GM18507 (cell line): ENCODE measurements around the gene ZFP1.

Experiments
- DNase-seq: peaks from one replicate; pipeline ENCODE4 v3.0.0; 2011; ENCODE audit warnings: low read depth; ENCODE audit not compliant: insufficient read length; ENCODE audit errors: extremely low spot score
- FAIRE-seq: peaks from 2 replicates; lab custom pipeline; 2011; peaks lifted over from hg19 to GRCh38; lab: Jason Lieb, UNC

The ZFP1 gene

GRCh38 chr16:75148311-75149195 lies at the start of gene ZFP1:
Gene ZFP1, plus strand, starts transcription at chr16:75148524. Its CDS starts 4,428 bp downstream, at chr16:75152952.
- FAIRE-seq (peak; percentile 94), DNase-seq (peak; percentile 84)

DNA sequence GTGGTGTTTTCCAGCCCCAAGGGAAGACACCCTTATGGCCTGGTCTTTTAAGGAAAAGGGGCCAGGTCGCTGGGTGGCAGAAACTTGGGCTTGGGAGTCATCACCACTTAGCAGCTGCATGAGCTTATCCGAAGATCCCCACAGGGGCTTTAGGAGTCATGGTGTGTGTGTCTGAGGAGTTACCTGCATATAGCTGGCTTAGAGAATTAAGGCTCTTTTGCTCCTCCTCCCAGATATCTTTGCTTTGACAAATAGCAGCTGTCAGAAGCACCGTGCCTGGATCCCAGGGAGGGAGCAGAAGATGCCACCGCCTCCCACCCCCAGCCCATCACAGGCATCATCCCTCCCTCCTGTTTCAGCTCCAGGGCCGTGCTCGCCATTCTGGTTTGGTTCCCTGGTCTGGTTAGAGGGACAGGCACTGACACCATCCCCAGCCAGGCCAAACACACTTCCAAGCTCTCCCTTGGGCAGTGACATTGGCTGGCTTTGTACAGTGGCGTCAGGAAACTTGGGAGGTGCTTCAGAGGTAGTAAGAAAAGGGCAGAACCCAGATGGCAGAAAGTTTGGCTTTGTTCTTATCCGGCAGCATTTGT lies 49.2 kb upstream of the ZFP1 start:
- DNase-seq (no peak), FAIRE-seq (no peak)

DNA sequence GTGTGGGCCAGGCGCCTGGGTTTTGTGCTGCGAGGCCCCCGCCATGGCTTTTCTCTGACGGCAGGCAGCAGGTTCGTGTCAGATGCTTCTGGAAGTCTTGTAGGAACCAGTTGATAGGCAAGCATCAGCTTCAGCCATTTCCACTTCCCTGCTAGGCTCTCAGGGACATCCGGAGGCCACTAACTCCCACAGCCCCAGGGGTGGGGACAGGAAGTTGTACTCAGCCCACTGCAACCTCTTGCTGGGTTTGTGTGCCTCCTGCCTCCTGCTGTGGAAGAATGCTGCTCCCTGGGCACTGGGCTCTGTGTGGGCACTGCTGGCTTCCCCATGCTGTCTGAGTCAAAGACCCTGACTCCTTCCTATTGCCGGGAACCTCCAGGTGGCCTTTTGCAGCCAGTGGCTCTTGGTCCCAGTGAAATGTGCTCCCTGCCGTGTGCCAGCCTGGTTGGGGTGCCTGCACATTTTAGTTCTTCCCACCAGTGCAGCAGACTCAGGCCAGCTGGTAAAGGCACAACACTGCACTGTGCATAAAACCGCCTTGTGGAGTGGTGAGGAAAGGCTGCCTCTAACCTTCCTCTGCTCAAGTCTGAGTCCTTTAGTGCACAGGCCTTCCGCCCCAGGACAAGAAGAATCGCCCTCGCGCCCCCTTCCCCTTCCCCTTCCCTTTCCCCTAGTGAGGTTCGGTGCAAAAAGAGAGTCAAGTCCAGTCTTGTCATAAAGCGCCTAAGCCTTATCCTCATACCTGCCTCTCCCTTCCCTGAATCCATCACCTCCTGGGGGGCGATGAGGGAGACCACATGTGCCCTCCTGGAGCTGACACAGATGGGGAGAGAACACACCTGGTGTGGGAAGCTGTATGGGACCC lies 48.4 kb upstream of the ZFP1 start:
- peak; percentile 79 for FAIRE-seq
- DNase-seq, result no peak

GRCh38 chr16:75100603-75100990 lies 47.7 kb upstream of the ZFP1 start:
- no peak for DNase-seq
- no peak for FAIRE-seq

GRCh38 chr16:75101635-75102034 lies 46.7 kb upstream of the ZFP1 start:
- DNase-seq, result no peak
- FAIRE-seq, result no peak

- FAIRE-seq, result no peak
- no peak for DNase-seq
These were observed 45.7 kb upstream of the ZFP1 start for GRCh38 chr16:75102595-75102994.

DNA sequence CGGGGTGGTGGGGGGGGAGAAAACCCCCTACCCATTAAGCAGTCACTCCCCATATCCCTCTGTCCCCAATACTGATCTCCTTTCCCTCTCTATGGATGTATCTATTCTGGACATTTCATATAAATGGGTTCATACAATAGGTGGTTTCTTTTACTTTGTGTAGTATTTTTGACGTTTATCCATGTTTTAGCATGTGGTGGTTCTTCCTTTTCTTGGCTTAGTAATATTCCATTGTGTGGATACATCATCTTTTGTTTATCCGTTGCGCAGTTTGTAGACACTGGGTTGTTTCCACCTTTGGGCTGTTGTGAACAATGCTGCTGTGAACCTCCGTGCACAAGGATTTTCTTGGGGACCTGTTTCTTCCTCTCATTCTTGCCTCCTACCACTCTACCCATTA lies 44.3 kb upstream of the ZFP1 start:
- FAIRE-seq, result no peak
- no peak for DNase-seq

DNA sequence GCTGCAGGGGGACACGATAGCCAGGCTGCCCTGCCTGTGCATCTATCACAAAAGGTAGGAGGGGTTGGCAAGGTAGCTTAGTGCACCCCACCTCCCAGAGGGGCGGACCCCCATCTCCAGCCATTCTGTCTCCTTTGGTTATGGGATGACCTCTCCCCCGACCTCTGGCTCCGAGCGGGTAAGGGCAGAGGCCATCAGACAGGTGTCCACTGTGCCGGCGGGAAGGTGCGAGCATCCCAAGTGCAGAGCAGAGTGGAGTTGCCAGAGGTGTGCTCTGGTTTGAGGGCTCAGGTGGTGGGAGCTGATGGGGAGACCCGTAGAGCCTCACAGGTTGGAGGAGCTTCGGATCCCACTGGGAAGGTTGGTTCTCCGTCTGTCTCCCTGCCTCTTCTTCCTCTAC lies 43.5 kb upstream of the ZFP1 start:
- DNase-seq, result no peak
- FAIRE-seq, result no peak

- peak; percentile 26 for FAIRE-seq
- no peak for DNase-seq
These were observed 42.8 kb upstream of the ZFP1 start for GRCh38 chr16:75105306-75106061.

- DNase-seq (no peak), FAIRE-seq (no peak)
These were observed 41.7 kb upstream of the ZFP1 start for GRCh38 chr16:75106351-75107274.

GRCh38 chr16:75107505-75107904 lies 40.8 kb upstream of the ZFP1 start:
- DNase-seq (no peak), FAIRE-seq (no peak)

- DNase-seq (no peak), FAIRE-seq (peak; percentile 60)
These were observed 39.3 kb upstream of the ZFP1 start for GRCh38 chr16:75108792-75109731.

DNA sequence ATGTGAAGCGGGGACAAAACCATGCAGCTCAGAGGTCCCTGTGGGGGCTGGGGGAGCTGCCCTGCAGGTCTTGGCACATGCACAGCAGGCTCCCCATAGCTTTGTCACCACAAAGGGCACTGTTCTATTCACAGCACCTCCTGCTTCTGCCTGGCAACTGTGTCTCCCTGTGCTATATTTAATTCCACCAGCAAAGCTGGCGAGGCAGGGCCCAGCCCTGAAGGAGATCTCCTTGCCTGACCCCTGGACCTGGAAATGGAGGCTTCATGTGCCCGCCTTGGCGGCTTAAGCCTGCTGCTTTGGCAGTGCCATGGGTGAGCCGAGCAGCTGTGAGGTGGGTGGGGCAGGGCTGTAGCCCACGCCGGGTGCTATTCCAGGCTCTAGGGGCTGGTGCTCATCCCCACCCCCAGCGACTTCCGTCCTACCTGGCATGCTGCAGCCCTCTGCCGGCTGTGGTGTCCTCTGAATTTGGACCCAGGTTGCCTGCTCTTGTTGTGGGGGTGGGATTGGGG lies 38.5 kb upstream of the ZFP1 start:
- FAIRE-seq (peak; percentile 15), DNase-seq (no peak)

- DNase-seq, result peak; percentile 85
- FAIRE-seq, result peak; percentile 92
These were observed 37.4 kb upstream of the ZFP1 start for GRCh38 chr16:75110637-75111513.

DNA sequence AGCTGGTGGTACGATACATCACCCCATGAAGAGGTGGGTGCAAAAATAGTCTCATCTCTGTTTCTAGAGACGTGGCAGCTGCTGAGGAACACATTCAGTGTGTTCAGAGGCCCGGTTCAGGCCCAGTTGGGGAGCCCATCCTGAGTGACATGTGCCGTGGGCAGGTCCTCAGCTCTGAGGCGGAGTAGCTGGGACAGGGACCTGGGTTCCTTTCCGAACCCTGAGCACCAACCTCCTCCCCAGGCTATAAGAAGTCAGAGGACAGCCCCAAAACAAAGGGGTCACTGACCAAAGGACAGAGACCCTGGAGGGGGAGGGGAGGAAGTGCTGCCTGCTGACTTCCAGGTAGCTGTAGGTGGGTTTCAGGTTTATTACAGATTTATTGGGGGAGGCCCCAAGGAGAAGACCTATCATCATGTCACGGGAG lies 36.8 kb upstream of the ZFP1 start:
- DNase-seq, result no peak
- no peak for FAIRE-seq
